DOHH2 (cell line): ENCODE results near the gene SYNPO2L.
"Not testable (repeated sequence)": the region's sequence is repeated elsewhere in the genome, so short reads cannot be mapped to it uniquely, and the experiment has no call there.

ENCODE experiments used
- EZH2phosphoT487 ChIP-seq: fragments of 200-600 bp; sonication (generic); IDR thresholded peaks from 2 replicates; pipeline ENCODE4 v1.6.1; 2017; ENCODE audit warnings: borderline replicate concordance, mild to moderate bottlenecking, antibody characterized with exemption, low read length, moderate library complexity, mixed read lengths
- TF ChIP-seq, protein P1 (sequence below): fragments of 200-600 bp; sonication (generic); IDR thresholded peaks from one replicate; pipeline ENCODE4 v1.5.1; 2014; ENCODE audit warnings: antibody characterized with exemption, mild to moderate bottlenecking, low read depth, low read length; ENCODE audit not compliant: poor library complexity, severe bottlenecking

- TF ChIP-seq, protein P1, sequence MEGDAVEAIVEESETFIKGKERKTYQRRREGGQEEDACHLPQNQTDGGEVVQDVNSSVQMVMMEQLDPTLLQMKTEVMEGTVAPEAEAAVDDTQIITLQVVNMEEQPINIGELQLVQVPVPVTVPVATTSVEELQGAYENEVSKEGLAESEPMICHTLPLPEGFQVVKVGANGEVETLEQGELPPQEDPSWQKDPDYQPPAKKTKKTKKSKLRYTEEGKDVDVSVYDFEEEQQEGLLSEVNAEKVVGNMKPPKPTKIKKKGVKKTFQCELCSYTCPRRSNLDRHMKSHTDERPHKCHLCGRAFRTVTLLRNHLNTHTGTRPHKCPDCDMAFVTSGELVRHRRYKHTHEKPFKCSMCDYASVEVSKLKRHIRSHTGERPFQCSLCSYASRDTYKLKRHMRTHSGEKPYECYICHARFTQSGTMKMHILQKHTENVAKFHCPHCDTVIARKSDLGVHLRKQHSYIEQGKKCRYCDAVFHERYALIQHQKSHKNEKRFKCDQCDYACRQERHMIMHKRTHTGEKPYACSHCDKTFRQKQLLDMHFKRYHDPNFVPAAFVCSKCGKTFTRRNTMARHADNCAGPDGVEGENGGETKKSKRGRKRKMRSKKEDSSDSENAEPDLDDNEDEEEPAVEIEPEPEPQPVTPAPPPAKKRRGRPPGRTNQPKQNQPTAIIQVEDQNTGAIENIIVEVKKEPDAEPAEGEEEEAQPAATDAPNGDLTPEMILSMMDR, result not testable (repeated sequence)
- not testable (repeated sequence) for TF ChIP-seq EZH2phosphoT487
These were observed 7.8 kb upstream of the SYNPO2L start for GRCh38 chr10:73663621-73664020.
